GM10248 (cell line): ENCODE data around the gene TEX13D.

Source experiments
- CTCF ChIA-PET: fragments of 300-600 bp; sonication (Branson Sonifier 250); formaldehyde crosslinking; extraction: SDS; loops from one replicate; lab custom pipeline; 2021; ENCODE audit warnings: antibody characterized with exemption; lab: Yijun Ruan, JAX
- POLR2A ChIA-PET: fragments of 350-650 bp; sonication (Branson Sonifier 250); formaldehyde crosslinking; extraction: SDS; loops from one replicate; lab custom pipeline; 2020; ENCODE audit warnings: antibody characterized with exemption; lab: Yijun Ruan, JAX
- DNase-seq: peaks from one replicate; pipeline ENCODE4 v3.0.0; 2012; ENCODE audit errors: extremely low spot score
- CTCF ChIP-seq: IDR thresholded peaks from 2 replicates; pipeline ENCODE4 v1.5.1; 2012; ENCODE audit warnings: mild to moderate bottlenecking, low read depth; ENCODE audit errors: extremely low read depth, missing control alignments, control extremely low read depth

TEX13D gene

GRCh38 chrX:124342174-124342867 lies 9.9 kb downstream of the TEX13D start:
- TF ChIP-seq CTCF = no peak
- ChIA-PET CTCF (no interaction called here), POLR2A (no interaction called here)
- DNase-seq = no peak

- DNase-seq = no peak
- POLR2A ChIA-PET = no interaction called here
- TF ChIP-seq CTCF = no peak
- CTCF ChIA-PET = no interaction called here
Observed at GRCh38 chrX:124343016-124343415, 10.6 kb downstream of the TEX13D start.

- no peak for TF ChIP-seq CTCF
- ChIA-PET POLR2A (no interaction called here), CTCF (no interaction called here)
- DNase-seq = no peak
Observed at GRCh38 chrX:124344246-124344645, 11.8 kb downstream of the TEX13D start.

GRCh38 chrX:124346117-124346876 lies 13.8 kb downstream of the TEX13D start, which contains the start of gene SH2D1A:
SH2D1A (plus strand) TSS chrX:124346563; CDS start chrX:124346643, 80 bp downstream.
- CTCF ChIA-PET = no interaction called here
- DNase-seq = no peak
- TF ChIP-seq CTCF = no peak
- POLR2A ChIA-PET = no interaction called here

- no peak for DNase-seq
- ChIA-PET POLR2A (no interaction called here), CTCF (no interaction called here)
- no peak for TF ChIP-seq CTCF
Observed at GRCh38 chrX:124346877-124347241, 14.4 kb downstream of the TEX13D start.

- ChIA-PET CTCF (no interaction called here), POLR2A (no interaction called here)
- no peak for DNase-seq
- no peak for TF ChIP-seq CTCF
Observed at GRCh38 chrX:124347242-124347641, 14.8 kb downstream of the TEX13D start.
